ENCODE results near the gene TFEB.

- TF ChIP-seq YY1 (IDR thresholded peaks at IDR 0.05; ENCODE audit: insufficient read depth, insufficient read length) (no peak), ZNF274 (IDR thresholded peaks at IDR 0.05; ENCODE audit: low read depth, low read length) (no peak)
These were observed 53.3 kb downstream of the TFEB start for GRCh38 chr6:41682056-41682477.

All from NT2/D1 (cell line).